ENCODE results near the gene CST9L. TPM values are rescaled to one million over a fixed set of nuclear protein-coding genes. Genes with fewer than 3 reads are reported as not detected.

CST9L gene
- polyA plus RNA-seq, 4 donors = not detected

- WGBS, 3 donors = 76 to 84% (median 78%) methylated on average over 6 of the region's 6 CpGs
- Histone ChIP-seq H3K9me3 (ENCODE audit: control insufficient read depth in 2 of 2, insufficient read depth in 1 of 2, low read depth in 1 of 2, low read length in 1 of 2) (no peaks in the 10 kb centered on the region), H3K36me3 (ENCODE audit: control insufficient read depth in 3 of 3, insufficient read depth in 2 of 3, low read depth in 1 of 3, low read length in 3 of 3) (no peaks in the 10 kb centered on the region), H3K4me1 (ENCODE audit: control insufficient read depth in 3 of 3, insufficient read depth in 2 of 3, low read depth in 1 of 3, low read length in 2 of 3) (peaks cover 0 to 8% (median 0%) of the 10 kb centered on the region in 3 donors), H3K4me3 (ENCODE audit: low read depth in 1 of 3, low read length in 3 of 3) (no peak overlapping the region), H3K27me3 (ENCODE audit: control insufficient read depth in 3 of 3, insufficient read depth in 3 of 3, low read length in 3 of 3) (no peaks in the 10 kb centered on the region), H3K27ac (ENCODE audit: low read depth in 1 of 3, low read length in 2 of 3) (no peak overlapping the region)
- DNase-seq (no peak), FAIRE-seq (no peak)
Observed at GRCh38 chr20:23519556-23519955, 48.7 kb downstream of the CST9L start.

- 81 to 94% (median 84%) methylated on average over 4 of the region's 4 CpGs for WGBS, 3 donors
- Histone ChIP-seq H3K27ac (ENCODE audit: low read depth in 1 of 3, low read length in 2 of 3) (no peak overlapping the region), H3K27me3 (ENCODE audit: control insufficient read depth in 3 of 3, insufficient read depth in 3 of 3, low read length in 3 of 3) (no peaks in the 10 kb centered on the region), H3K4me1 (ENCODE audit: control insufficient read depth in 3 of 3, insufficient read depth in 2 of 3, low read depth in 1 of 3, low read length in 2 of 3) (peaks cover 0 to 8% (median 0%) of the 10 kb centered on the region in 3 donors), H3K4me3 (ENCODE audit: low read depth in 1 of 3, low read length in 3 of 3) (no peak overlapping the region), H3K9me3 (ENCODE audit: control insufficient read depth in 2 of 2, insufficient read depth in 1 of 2, low read depth in 1 of 2, low read length in 1 of 2) (no peaks in the 10 kb centered on the region), H3K36me3 (ENCODE audit: control insufficient read depth in 3 of 3, insufficient read depth in 2 of 3, low read depth in 1 of 3, low read length in 3 of 3) (no peaks in the 10 kb centered on the region)
- FAIRE-seq (no peak), DNase-seq (no peak)
Observed at GRCh38 chr20:23517719-23518118, 50.6 kb downstream of the CST9L start.

- Histone ChIP-seq H3K36me3 (ENCODE audit: control insufficient read depth in 3 of 3, insufficient read depth in 2 of 3, low read depth in 1 of 3, low read length in 3 of 3) (no peaks in the 10 kb centered on the region), H3K27me3 (ENCODE audit: control insufficient read depth in 3 of 3, insufficient read depth in 3 of 3, low read length in 3 of 3) (no peaks in the 10 kb centered on the region), H3K9me3 (ENCODE audit: control insufficient read depth in 2 of 2, insufficient read depth in 1 of 2, low read depth in 1 of 2, low read length in 1 of 2) (no peaks in the 10 kb centered on the region), H3K4me1 (ENCODE audit: control insufficient read depth in 3 of 3, insufficient read depth in 2 of 3, low read depth in 1 of 3, low read length in 2 of 3) (peaks cover 0 to 3% (median 0%) of the 10 kb centered on the region in 3 donors), H3K27ac (ENCODE audit: low read depth in 1 of 3, low read length in 2 of 3) (no peak overlapping the region), H3K4me3 (ENCODE audit: low read depth in 1 of 3, low read length in 3 of 3) (no peak overlapping the region)
- WGBS, 3 donors = 69 to 74% (median 71%) methylated on average over 5 of the region's 5 CpGs
- DNase-seq (no peak), FAIRE-seq (no peak)
Observed at GRCh38 chr20:23515250-23515939, 52.9 kb downstream of the CST9L start.

GRCh38 chr20:23514848-23515247 lies 53.4 kb downstream of the CST9L start:
- no peak for FAIRE-seq
- no peaks in the 10 kb centered on the region for H3K9me3 ChIP-seq (ENCODE audit: control insufficient read depth in 2 of 2, insufficient read depth in 1 of 2, low read depth in 1 of 2, low read length in 1 of 2)
- no peak overlapping the region for H3K27ac ChIP-seq (ENCODE audit: low read depth in 1 of 3, low read length in 2 of 3)
- no peaks in the 10 kb centered on the region for H3K36me3 ChIP-seq (ENCODE audit: control insufficient read depth in 3 of 3, insufficient read depth in 2 of 3, low read depth in 1 of 3, low read length in 3 of 3)
- no peaks in the 10 kb centered on the region for H3K27me3 ChIP-seq (ENCODE audit: control insufficient read depth in 3 of 3, insufficient read depth in 3 of 3, low read length in 3 of 3)
- 53 to 67% (median 56%) methylated on average over 1 of the region's 1 CpG for WGBS, 3 donors
- no peaks in the 10 kb centered on the region for H3K4me1 ChIP-seq (ENCODE audit: control insufficient read depth in 3 of 3, insufficient read depth in 2 of 3, low read depth in 1 of 3, low read length in 2 of 3)
- H3K4me3 ChIP-seq (ENCODE audit: low read depth in 1 of 3, low read length in 3 of 3) = no peak overlapping the region
- no peak for DNase-seq

Other genes with a start within 250 kb of the CST9L start
- 10 to 100 TPM in 3 of 4 donors, 1 to 10 TPM in 1; 4.9 to 22.2 (median 13.7) TPM for gene NXT1, start 217.7 kb downstream of the CST9L start, polyA plus RNA-seq
- 1 to 10 TPM; 3.2 to 8.3 (median 4.8) TPM for gene GZF1, start 206.3 kb downstream of the CST9L start, polyA plus RNA-seq
- gene NAPB, start 147.0 kb downstream of the CST9L start, polyA plus RNA-seq = 10 to 100 TPM in 1 of 4 donors, 1 to 10 TPM in 3; 3.2 to 12.8 (median 7.0) TPM
- gene CSTL1, start 128.8 kb downstream of the CST9L start, polyA plus RNA-seq = not detected
- gene CST11, start 115.6 kb downstream of the CST9L start, polyA plus RNA-seq = not detected
- gene CST8, start 77.4 kb downstream of the CST9L start, polyA plus RNA-seq = not detected
- gene CST9, start 37.4 kb upstream of the CST9L start, polyA plus RNA-seq = not detected
- gene CST3, start 69.5 kb upstream of the CST9L start, polyA plus RNA-seq = 100 to 1,000 TPM; 443 to 907 (median 470) TPM
- not detected for gene CST4, start 120.6 kb upstream of the CST9L start, polyA plus RNA-seq
- gene CST1, start 182.5 kb upstream of the CST9L start, polyA plus RNA-seq = not detected

Data from small intestine (tissue), 7 donors.